ENCODE measurements around the gene STK39.

Gene STK39

GRCh38 chr2:168241746-168242145 is 5.6 kb downstream of the STK39 start:
- DNase-seq: no peak

GRCh38 chr2:168241208-168241607 is 6.2 kb downstream of the STK39 start:
- no peak for DNase-seq

- DNase-seq: no peak
These were observed 8.1 kb downstream of the STK39 start for GRCh38 chr2:168239281-168239680.

- peak; percentile 56 for DNase-seq
These were observed 9.7 kb downstream of the STK39 start for GRCh38 chr2:168237741-168238140.

- peak; percentile 47 for DNase-seq
These were observed 12.8 kb downstream of the STK39 start for GRCh38 chr2:168234407-168235085.

GRCh38 chr2:168233726-168234406 is 13.5 kb downstream of the STK39 start:
- DNase-seq: peak; percentile 46

- DNase-seq: no peak
These were observed 14.2 kb downstream of the STK39 start for GRCh38 chr2:168233166-168233565.

GRCh38 chr2:168231609-168232241 is 15.7 kb downstream of the STK39 start:
- DNase-seq: no peak

GRCh38 chr2:168230389-168230788 is 17.0 kb downstream of the STK39 start:
- DNase-seq: no peak

- no peak for DNase-seq
These were observed 23.0 kb downstream of the STK39 start for GRCh38 chr2:168224346-168224745.

GRCh38 chr2:168222088-168222487 is 25.3 kb downstream of the STK39 start:
- DNase-seq: no peak

GRCh38 chr2:168220965-168221819 is 26.2 kb downstream of the STK39 start:
- no peak for DNase-seq

- no peak for DNase-seq
These were observed 29.5 kb downstream of the STK39 start for GRCh38 chr2:168217920-168218319.

GRCh38 chr2:168216351-168217005 is 30.9 kb downstream of the STK39 start:
- peak; percentile 70 for DNase-seq

GRCh38 chr2:168215813-168216212 is 31.6 kb downstream of the STK39 start:
- DNase-seq: peak; percentile 31

- DNase-seq: peak; percentile 55
These were observed 34.5 kb downstream of the STK39 start for GRCh38 chr2:168212866-168213265.

- no peak for DNase-seq
These were observed 35.2 kb downstream of the STK39 start for GRCh38 chr2:168212167-168212566.

- DNase-seq: no peak
These were observed 35.7 kb downstream of the STK39 start for GRCh38 chr2:168211664-168212163.

- peak; percentile 86 for DNase-seq
These were observed 36.4 kb downstream of the STK39 start for GRCh38 chr2:168210895-168211570.

- DNase-seq: peak; percentile 26
These were observed 37.0 kb downstream of the STK39 start for GRCh38 chr2:168210216-168210894.

- no peak for DNase-seq
These were observed 38.7 kb downstream of the STK39 start for GRCh38 chr2:168208652-168209051.

Data from fibroblast of skin of back (primary cell).